ENCODE data around the gene KCNJ12.

Gene KCNJ12

DNA sequence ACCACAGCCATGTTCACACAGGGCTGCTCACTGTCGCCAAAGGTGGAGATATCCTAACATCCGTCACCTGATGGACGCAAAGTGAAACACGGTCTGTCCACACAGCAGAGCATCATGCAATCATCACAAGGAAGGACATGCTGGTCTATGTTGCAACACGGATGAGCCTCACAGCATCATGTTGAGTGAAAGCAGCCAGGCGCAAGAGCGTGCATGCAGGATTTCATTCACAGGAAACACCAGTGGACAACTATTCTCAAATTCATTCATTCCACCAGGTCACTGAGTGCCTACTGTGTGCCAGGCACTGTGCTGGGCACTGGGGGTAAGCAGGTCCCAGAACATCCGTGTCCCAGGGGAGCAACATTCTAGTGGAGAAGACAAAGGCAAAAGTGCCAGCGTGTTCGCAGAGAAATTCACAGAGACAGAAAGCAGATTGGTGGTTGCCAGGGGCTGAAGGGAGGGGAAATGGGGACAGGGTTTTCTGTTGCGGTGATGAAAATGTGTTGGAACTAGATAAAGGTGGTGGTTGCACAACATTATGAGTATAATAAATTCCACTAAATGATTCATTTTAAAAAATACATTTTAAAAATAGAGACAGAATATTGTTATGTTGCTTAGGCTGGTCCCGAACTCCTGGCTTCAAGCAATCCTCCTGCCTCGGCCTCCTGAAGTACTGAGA is 22.7 kb upstream of the KCNJ12 start:
- Histone ChIP-seq H2AFZ (ENCODE audit: low read depth, low read length) (no peak overlapping the region), H3K27me3 (ENCODE audit: control insufficient read depth in 1 of 2, insufficient read depth in 1 of 2, low read length in 2 of 2) (peaks cover 0 to 21% of the 10 kb centered on the region in 2 experiments), H3K4me1 (ENCODE audit: control insufficient read depth, insufficient read depth, low read depth, low read length) (no peaks in the 10 kb centered on the region), H2AK5ac (ENCODE audit: low read length, severe bottlenecking) (no peak overlapping the region), H4K8ac (ENCODE audit: low read length) (no peak overlapping the region), H2BK12ac (ENCODE audit: low read length in 2 of 2) (no peak overlapping the region), H3K9me3 (ENCODE audit: control insufficient read depth, low read length) (no peaks in the 10 kb centered on the region), H3K27ac (ENCODE audit: low read length, poor library complexity, severe bottlenecking) (no peak overlapping the region), H3K9ac (ENCODE audit: low read length) (peak overlapping the region; percentile 24), H3K4me2 (ENCODE audit: low read length, poor library complexity, severe bottlenecking) (no peak overlapping the region), H2BK120ac (ENCODE audit: low read depth, low read length) (no peak overlapping the region), H3K14ac (ENCODE audit: low read length in 2 of 2) (no peak overlapping the region), H3K36me3 (ENCODE audit: control insufficient read depth in 1 of 2, insufficient read depth in 2 of 2, low read depth in 1 of 2, low read length in 2 of 2) (peaks cover 0 to 4% of the 10 kb centered on the region in 2 experiments), H4K91ac (ENCODE audit: low read length) (no peak overlapping the region), H3K79me1 (replicated peaks; ENCODE audit: low read length, poor library complexity, severe bottlenecking) (no peaks in the 10 kb centered on the region), H3K4me3 (ENCODE audit: insufficient read depth in 1 of 2, low read depth in 1 of 2, low read length in 2 of 2) (no peak overlapping the region), H2BK15ac (ENCODE audit: low read depth, poor library complexity, severe bottlenecking) (no peak overlapping the region), H2BK5ac (ENCODE audit: low read depth, low read length, poor library complexity, severe bottlenecking) (no peak overlapping the region), H3K23ac (ENCODE audit: low read length in 2 of 2) (no peak overlapping the region), H3K18ac (ENCODE audit: low read depth in 1 of 2, low read length in 2 of 2) (no peak overlapping the region), H3K4ac (ENCODE audit: low read depth in 1 of 2, low read length in 2 of 2) (no peak overlapping the region)
- WGBS, result 90% methylated on average over 13 of the region's 13 CpGs
- DNase-seq, result no peak

DNA sequence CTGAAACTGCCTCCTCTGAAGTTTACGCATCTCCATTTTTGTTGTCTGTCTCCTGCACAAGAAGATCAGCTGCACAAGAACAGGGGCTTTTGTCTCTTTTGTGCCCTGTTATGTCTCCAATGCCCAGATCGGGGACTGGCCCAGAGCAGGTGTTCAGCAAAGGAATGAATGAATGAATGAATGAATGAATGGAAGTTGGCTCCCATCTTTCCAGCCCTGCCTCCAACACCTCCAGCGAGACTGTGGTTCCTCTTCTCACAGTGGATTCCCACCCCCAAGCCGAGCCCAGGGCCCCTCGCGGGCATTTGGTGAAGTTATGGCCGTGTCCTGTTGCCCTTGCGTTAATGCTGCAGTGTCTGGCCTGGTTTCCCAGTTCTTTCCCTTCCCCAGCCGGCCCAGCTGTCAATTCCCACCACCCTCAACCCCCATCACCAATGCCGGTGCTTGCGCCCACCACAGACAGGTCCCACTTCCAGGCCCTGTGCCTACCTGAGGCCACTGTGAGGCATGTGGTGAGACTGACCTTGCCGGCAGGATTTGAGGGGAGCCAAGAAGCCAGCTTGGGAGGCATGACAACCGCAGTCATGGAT is 21.3 kb upstream of the KCNJ12 start:
- no peak overlapping the region for H4K91ac ChIP-seq (ENCODE audit: low read length)
- WGBS, result 90% methylated on average over 13 of the region's 13 CpGs
- no peak overlapping the region for H2AK5ac ChIP-seq (ENCODE audit: low read length, severe bottlenecking)

DNA sequence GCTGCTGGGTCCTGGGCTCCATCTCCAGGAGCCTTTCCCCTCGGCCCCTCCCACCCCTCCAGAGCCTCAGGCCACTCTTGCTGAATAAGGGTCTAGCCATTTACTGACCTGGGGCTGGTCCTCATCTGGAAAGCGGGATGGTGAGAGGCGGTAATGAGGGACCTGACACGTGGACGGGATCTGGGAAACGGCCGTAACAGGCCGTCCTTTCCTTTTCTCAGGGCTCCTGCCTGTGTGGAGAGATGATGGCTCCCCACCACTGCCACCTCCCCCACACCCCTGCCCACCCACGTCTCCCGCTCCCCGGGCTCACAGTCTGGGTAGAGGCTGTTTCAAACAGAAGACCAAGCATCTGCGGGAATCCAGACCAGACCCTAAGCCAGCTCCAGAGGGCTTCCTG is 20.6 kb upstream of the KCNJ12 start:
- 81% methylated on average over 12 of the region's 12 CpGs for WGBS
- H3K27ac ChIP-seq (ENCODE audit: low read length, poor library complexity, severe bottlenecking), result no peak overlapping the region
- no peak overlapping the region for H3K4ac ChIP-seq (ENCODE audit: low read depth in 1 of 2, low read length in 2 of 2)
- no peak overlapping the region for H3K9ac ChIP-seq (ENCODE audit: low read length)
- peaks cover 0 to 4% of the 10 kb centered on the region in 2 experiments for H3K36me3 ChIP-seq (ENCODE audit: control insufficient read depth in 1 of 2, insufficient read depth in 2 of 2, low read depth in 1 of 2, low read length in 2 of 2)
- no peak overlapping the region for H3K23ac ChIP-seq (ENCODE audit: low read length in 2 of 2)
- no peak overlapping the region for H3K18ac ChIP-seq (ENCODE audit: low read depth in 1 of 2, low read length in 2 of 2)
- H3K4me2 ChIP-seq (ENCODE audit: low read length, poor library complexity, severe bottlenecking), result no peak overlapping the region
- peaks cover 11 to 42% of the 10 kb centered on the region in 2 experiments for H3K27me3 ChIP-seq (ENCODE audit: control insufficient read depth in 1 of 2, insufficient read depth in 1 of 2, low read length in 2 of 2)
- H2BK15ac ChIP-seq (ENCODE audit: low read depth, poor library complexity, severe bottlenecking), result no peak overlapping the region
- H3K14ac ChIP-seq (ENCODE audit: low read length in 2 of 2), result no peak overlapping the region
- H3K4me1 ChIP-seq (ENCODE audit: control insufficient read depth, insufficient read depth, low read depth, low read length), result peaks cover 2% of the 10 kb centered on the region
- no peak overlapping the region for H2BK12ac ChIP-seq (ENCODE audit: low read length in 2 of 2)
- H2AK5ac ChIP-seq (ENCODE audit: low read length, severe bottlenecking), result no peak overlapping the region
- H3K79me1 ChIP-seq (replicated peaks; ENCODE audit: low read length, poor library complexity, severe bottlenecking), result no peaks in the 10 kb centered on the region
- no peak overlapping the region for H2BK5ac ChIP-seq (ENCODE audit: low read depth, low read length, poor library complexity, severe bottlenecking)
- no peak overlapping the region for H2AFZ ChIP-seq (ENCODE audit: low read depth, low read length)
- H2BK120ac ChIP-seq (ENCODE audit: low read depth, low read length), result no peak overlapping the region
- no peak overlapping the region for H4K8ac ChIP-seq (ENCODE audit: low read length)
- H3K4me3 ChIP-seq (ENCODE audit: insufficient read depth in 1 of 2, low read depth in 1 of 2, low read length in 2 of 2), result no peak overlapping the region
- DNase-seq, result no peak
- no peaks in the 10 kb centered on the region for H3K9me3 ChIP-seq (ENCODE audit: control insufficient read depth, low read length)
- no peak overlapping the region for H4K91ac ChIP-seq (ENCODE audit: low read length)

More for the DNA sequence above, 21.3 kb upstream of the KCNJ12 start:
- Histone ChIP-seq H2BK5ac (ENCODE audit: low read depth, low read length, poor library complexity, severe bottlenecking) (no peak overlapping the region), H3K4me2 (ENCODE audit: low read length, poor library complexity, severe bottlenecking) (no peak overlapping the region), H3K27me3 (ENCODE audit: control insufficient read depth in 1 of 2, insufficient read depth in 1 of 2, low read length in 2 of 2) (peaks cover 4 to 35% of the 10 kb centered on the region in 2 experiments), H3K23ac (ENCODE audit: low read length in 2 of 2) (no peak overlapping the region), H3K4me1 (ENCODE audit: control insufficient read depth, insufficient read depth, low read depth, low read length) (peaks cover 1% of the 10 kb centered on the region), H3K18ac (ENCODE audit: low read depth in 1 of 2, low read length in 2 of 2) (no peak overlapping the region), H2BK15ac (ENCODE audit: low read depth, poor library complexity, severe bottlenecking) (no peak overlapping the region), H3K9ac (ENCODE audit: low read length) (no peak overlapping the region), H3K14ac (ENCODE audit: low read length in 2 of 2) (peak overlapping the region in 1 of 2 experiments; percentile 77), H2AFZ (ENCODE audit: low read depth, low read length) (no peak overlapping the region), H4K8ac (ENCODE audit: low read length) (no peak overlapping the region), H3K9me3 (ENCODE audit: control insufficient read depth, low read length) (no peaks in the 10 kb centered on the region), H3K36me3 (ENCODE audit: control insufficient read depth in 1 of 2, insufficient read depth in 2 of 2, low read depth in 1 of 2, low read length in 2 of 2) (peaks cover 0 to 4% of the 10 kb centered on the region in 2 experiments), H2BK120ac (ENCODE audit: low read depth, low read length) (no peak overlapping the region), H3K79me1 (replicated peaks; ENCODE audit: low read length, poor library complexity, severe bottlenecking) (no peaks in the 10 kb centered on the region), H3K4ac (ENCODE audit: low read depth in 1 of 2, low read length in 2 of 2) (no peak overlapping the region), H3K4me3 (ENCODE audit: insufficient read depth in 1 of 2, low read depth in 1 of 2, low read length in 2 of 2) (no peak overlapping the region), H2BK12ac (ENCODE audit: low read length in 2 of 2) (no peak overlapping the region), H3K27ac (ENCODE audit: low read length, poor library complexity, severe bottlenecking) (no peak overlapping the region)
- DNase-seq, result no peak

DNA sequence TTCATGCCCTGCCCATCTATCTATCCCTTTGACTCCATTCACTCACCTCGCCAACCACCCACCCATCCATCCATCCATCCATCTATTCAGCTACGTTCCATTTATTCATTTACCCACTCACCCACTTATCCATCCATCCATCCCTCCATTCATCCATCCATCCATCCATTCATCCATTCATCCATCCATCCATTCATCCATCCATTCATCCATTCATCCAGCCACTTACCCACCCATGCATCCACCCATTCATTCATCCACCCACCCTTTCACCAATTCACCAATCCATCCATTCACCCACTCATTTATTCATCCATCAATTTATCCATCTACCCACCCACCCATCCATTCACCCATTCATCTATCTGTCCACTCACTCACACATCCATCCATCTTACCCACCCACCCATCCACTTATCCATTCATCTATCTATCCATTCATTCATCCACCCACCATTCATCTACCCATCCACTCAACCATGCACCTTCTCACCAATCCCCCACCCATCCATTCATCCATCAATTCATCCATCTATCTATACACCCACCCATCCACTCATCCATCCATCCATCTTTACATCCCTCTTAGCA is 19.5 kb upstream of the KCNJ12 start:
- 90% methylated on average over 2 of the region's 2 CpGs for WGBS
- H3K4me1 ChIP-seq (ENCODE audit: control insufficient read depth, insufficient read depth, low read depth, low read length), result peaks cover 2% of the 10 kb centered on the region
- no peak overlapping the region for H3K9ac ChIP-seq (ENCODE audit: low read length)
- H2BK120ac ChIP-seq (ENCODE audit: low read depth, low read length), result no peak overlapping the region
- no peak overlapping the region for H4K8ac ChIP-seq (ENCODE audit: low read length)
- DNase-seq, result no peak
- no peak overlapping the region for H3K4ac ChIP-seq (ENCODE audit: low read depth in 1 of 2, low read length in 2 of 2)
- H2BK12ac ChIP-seq (ENCODE audit: low read length in 2 of 2), result no peak overlapping the region
- H2AFZ ChIP-seq (ENCODE audit: low read depth, low read length), result no peak overlapping the region
- H2BK15ac ChIP-seq (ENCODE audit: low read depth, poor library complexity, severe bottlenecking), result no peak overlapping the region
- H3K27ac ChIP-seq (ENCODE audit: low read length, poor library complexity, severe bottlenecking), result no peak overlapping the region
- no peak overlapping the region for H4K91ac ChIP-seq (ENCODE audit: low read length)
- no peak overlapping the region for H3K23ac ChIP-seq (ENCODE audit: low read length in 2 of 2)
- H3K18ac ChIP-seq (ENCODE audit: low read depth in 1 of 2, low read length in 2 of 2), result no peak overlapping the region
- peaks cover 19 to 53% of the 10 kb centered on the region in 2 experiments for H3K27me3 ChIP-seq (ENCODE audit: control insufficient read depth in 1 of 2, insufficient read depth in 1 of 2, low read length in 2 of 2)
- no peak overlapping the region for H3K14ac ChIP-seq (ENCODE audit: low read length in 2 of 2)
- H2AK5ac ChIP-seq (ENCODE audit: low read length, severe bottlenecking), result no peak overlapping the region
- H3K79me1 ChIP-seq (replicated peaks; ENCODE audit: low read length, poor library complexity, severe bottlenecking), result no peaks in the 10 kb centered on the region
- no peaks in the 10 kb centered on the region for H3K9me3 ChIP-seq (ENCODE audit: control insufficient read depth, low read length)
- H2BK5ac ChIP-seq (ENCODE audit: low read depth, low read length, poor library complexity, severe bottlenecking), result no peak overlapping the region
- peaks cover 0 to 4% of the 10 kb centered on the region in 2 experiments for H3K36me3 ChIP-seq (ENCODE audit: control insufficient read depth in 1 of 2, insufficient read depth in 2 of 2, low read depth in 1 of 2, low read length in 2 of 2)
- H3K4me3 ChIP-seq (ENCODE audit: insufficient read depth in 1 of 2, low read depth in 1 of 2, low read length in 2 of 2), result no peak overlapping the region
- H3K4me2 ChIP-seq (ENCODE audit: low read length, poor library complexity, severe bottlenecking), result no peak overlapping the region

Data from mesenchymal stem cell (in vitro differentiated cells and primary cell).